HG02981 (cell line): ENCODE data around the gene MEAK7.
"Not testable (repeated sequence)": the region's sequence is repeated elsewhere in the genome, so short reads cannot be mapped to it uniquely, and the experiment has no call there.

Source experiments
- ATAC-seq: cut with Tn5 transposase; IDR thresholded peaks from one replicate; pipeline ENCODE4 v1.9.1; 2021; ENCODE audit warnings: mild to moderate bottlenecking, moderate library complexity; ENCODE audit not compliant: unreplicated experiment

The MEAK7 gene

DNA sequence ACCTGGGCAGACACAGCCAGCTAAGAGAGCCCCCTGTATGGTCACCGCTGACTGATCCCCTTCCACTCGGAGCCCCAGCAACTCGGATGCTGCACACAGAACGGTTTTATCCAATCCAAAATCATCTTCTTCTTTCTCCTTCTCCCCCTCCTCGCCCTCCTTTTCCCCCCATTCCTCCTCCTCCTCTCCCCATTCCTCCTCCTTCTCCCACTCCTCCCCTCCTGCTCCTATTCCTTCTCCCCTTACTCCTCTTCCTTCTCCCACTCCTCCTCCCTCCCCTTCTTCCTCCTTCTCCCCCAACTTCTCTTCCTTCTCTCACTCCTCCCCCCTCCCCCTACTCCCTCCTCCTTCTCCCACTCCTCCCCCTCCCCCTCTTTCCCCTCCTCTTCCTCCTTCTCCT lies 30.4 kb upstream of the MEAK7 start:
- ATAC-seq: no peak

DNA sequence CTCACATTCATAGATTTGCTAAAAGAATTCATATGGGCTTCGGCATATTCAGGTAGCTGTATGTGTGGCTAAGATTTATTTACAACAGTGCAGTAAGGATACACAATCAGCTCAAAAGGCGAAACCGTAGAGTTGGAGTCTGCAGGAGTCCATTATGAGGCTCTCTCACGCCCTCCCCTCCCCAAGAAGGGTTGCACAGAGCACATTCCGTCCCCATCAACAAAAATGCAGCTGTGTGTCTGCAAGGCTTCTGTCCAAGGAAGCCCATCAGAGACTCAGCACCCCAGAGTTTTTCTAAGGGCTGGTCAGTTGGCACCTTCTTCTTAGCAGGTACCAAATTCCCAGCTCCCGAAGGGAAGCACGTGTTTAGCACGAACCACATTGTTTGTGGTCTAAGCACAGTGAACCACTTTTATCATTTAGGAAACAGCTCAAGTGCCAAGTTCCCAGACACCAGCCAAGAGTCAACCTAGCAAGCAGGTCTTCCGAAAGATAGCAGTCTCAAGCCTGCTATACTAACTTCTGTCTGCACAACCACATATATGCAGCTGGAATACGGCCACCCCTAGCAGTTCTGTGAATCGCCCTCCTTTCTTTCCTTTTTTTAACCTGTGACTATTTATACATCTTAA lies 28.5 kb upstream of the MEAK7 start:
- no peak for ATAC-seq

DNA sequence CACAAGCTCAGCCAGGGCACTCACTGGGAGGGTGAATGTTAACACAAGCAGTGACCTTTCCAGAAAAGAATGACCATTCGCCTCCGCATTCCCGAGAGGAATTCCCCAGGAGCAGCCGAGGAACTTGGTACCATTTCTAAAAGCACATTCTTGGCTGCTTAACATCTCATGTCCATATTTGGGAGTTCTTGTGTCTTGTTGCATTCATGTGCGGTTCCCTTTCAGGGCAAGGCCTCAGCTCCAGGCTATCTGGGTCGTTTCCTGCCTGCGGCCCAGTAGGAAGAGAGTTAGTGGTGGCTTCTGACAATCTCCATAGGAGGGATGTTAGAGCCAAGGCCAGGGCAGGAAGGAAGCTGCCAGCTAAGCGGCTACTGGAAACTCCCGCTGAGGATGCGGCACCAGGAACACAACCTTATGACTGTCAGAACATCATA lies 27.8 kb upstream of the MEAK7 start:
- ATAC-seq: no peak

DNA sequence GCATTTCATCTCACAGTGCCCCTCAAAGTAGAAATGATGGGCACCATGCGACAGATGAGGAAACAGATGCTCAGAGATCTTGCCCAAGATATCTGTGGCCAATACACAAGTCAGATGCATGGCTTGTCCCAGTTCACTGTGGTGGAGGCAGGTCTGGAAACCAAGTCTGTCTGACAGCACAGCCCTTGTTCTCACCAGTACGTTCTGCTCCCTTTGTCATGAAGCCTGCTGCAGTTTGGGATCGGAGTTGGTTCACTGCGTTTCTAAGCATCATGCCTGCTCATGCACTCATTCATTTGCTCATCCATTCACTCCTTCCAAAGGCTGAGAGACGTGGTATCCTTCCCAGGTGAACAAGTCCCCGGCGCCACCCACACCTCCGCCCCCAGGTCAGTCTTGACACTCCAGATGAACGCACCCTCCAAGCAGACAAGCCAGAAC lies 27.2 kb upstream of the MEAK7 start:
- no peak for ATAC-seq

DNA sequence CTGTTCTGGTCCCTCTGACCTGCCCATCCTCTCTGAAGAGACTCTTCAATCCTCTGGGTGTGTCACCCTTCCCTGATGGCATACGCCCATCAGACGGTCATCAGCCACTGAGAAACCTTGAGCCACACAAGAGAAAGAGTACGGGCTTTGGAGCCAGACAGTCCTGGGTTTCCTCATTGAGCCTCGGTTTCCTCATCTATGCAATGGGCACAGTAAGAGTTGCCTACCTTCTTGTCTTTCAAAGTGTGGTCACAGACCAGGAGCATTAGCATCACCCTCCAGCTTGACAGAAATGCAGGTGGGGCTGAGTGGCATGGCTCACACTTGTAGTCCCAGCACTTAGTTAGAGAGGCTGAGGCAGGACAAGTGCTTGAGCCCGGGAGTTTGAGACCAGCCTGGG lies 26.1 kb upstream of the MEAK7 start:
- ATAC-seq: no peak

DNA sequence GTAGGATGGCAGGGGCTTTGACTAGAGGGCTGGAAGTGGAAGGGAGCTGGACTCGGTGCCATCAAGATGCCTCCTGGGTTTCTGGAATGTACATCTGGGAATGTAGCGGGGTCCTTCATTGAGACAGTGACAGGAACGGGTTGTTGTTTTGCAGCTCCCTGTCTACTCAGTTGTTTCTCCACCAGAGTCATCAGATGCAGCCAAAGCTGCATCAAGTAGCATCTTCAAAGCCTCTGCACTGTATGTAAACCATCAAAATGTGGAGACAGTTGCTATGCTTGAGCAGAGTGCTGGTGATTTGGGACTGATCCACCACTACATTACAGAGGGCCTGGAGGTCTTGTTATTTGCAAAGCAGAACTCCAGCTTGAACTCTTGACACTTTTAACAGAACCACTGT lies 25.1 kb upstream of the MEAK7 start:
- ATAC-seq: no peak

DNA sequence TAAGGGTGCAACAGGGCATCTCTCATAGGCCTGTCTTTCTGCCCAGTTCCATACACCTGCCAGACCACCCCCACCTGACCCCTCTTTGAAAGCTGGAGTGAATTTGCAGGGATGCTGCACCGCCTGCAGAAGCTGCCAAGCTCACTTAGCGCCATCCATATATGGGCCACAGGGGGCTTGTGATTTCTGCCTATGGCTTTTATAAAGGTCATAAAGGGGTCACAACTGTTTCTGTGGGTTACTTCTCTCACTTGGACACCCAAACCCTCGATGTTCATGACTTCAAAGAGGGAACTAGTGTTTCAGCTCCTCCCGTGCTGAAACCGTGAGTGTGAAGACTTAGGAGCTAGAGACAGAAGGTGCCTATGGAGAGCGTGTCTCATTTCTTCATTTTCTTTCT lies 23.9 kb upstream of the MEAK7 start:
- ATAC-seq: no peak

DNA sequence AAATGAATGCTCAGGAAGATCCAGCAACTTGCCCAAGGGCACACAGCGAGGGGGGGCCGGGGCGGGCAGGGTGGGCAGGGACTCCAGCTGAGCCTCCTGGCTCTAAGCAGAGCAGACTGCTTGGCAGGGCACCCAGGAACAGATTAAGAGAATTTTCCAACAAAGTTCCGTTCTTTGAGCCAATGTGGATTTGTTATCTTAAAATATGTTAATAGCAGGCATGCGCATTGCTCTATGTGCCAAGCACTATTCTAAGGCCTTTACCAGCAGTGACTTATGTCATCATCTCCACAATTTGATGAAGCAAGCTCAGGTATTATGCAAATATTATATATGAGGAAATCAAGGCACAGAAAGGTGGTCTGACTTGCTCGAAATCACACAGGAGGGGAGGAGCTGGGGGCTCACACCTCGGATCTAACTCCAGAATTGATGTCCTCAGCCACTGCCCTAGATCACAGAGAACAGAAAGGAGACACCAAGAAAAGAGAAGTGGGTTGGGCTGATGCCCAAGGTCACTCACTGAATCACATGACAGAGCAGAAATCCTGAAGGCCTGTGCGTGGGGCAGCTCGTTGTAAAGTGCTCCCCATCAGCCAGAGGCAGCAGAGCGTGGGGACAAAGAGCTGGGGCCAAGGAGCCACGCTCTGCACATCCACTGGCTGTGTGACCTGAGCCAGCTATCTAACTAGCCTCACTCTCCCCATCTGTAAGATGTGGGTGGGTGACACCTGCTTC lies 23.2 kb upstream of the MEAK7 start:
- ATAC-seq: no peak

DNA sequence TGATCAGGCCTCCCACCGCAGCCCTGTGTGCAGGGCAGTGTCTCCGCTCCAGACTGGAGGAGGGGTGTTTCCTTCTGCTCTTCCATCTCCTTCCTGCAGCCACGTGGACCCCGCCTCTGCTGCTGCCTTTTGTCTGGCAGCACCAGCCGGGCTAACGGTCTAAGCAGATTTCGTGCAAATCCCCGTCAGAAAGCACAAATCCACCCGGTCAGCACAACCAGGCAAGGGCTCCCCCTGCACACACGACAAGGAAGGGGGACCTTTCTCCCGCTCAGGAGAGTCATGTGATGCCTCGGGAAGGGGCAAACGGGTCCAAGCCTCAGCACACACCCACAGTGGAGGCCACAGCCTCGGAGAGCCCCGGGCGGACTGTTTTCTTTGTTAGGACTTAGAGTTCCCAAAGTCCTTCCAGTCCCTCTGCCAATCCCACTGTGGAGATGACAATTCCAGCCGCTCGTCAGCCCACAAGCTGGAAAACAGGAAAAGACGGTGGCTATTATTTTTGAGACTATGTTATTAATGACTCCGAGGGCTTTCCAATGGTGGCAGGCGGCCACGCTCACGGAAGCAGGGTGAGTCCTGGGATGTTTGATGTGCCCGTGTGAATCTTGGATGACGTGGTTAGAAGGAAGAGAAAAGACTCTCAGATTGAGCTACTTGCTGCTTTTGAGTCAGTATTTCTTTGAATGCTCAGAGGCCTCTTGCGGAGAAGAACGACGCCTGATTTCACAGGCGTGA lies 22.5 kb upstream of the MEAK7 start:
- ATAC-seq: no peak

DNA sequence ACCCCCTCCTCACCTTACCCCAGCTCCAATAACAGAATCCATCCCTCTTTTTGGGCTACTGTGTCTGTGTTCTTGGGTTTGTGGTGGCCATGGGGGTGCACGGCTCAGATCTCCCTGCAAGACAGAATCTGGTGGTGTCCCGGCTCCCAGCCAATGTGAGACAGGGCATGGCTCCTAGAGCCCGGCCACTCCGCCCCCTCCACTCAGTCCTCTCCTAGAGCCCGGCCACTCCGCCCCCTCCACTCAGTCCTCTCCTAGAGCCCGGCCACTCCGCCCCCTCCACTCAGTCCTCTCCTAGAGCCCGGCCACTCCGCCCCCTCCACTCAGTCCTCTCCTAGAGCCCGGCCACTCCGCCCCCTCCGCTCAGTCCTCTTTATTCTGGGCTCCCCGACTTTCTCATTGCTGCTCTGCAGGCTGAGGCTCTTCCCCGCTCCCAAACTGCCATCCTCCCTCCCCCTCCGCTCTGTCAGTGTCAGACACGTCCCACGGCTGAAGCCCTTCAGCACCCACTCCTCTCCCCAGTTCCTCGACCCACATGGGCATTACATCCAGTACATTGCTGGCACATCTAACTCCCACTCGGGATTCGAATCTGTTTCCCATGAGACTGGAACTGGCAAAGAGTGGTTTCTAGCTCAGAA lies 20.6 kb upstream of the MEAK7 start:
- not testable (repeated sequence) for ATAC-seq

DNA sequence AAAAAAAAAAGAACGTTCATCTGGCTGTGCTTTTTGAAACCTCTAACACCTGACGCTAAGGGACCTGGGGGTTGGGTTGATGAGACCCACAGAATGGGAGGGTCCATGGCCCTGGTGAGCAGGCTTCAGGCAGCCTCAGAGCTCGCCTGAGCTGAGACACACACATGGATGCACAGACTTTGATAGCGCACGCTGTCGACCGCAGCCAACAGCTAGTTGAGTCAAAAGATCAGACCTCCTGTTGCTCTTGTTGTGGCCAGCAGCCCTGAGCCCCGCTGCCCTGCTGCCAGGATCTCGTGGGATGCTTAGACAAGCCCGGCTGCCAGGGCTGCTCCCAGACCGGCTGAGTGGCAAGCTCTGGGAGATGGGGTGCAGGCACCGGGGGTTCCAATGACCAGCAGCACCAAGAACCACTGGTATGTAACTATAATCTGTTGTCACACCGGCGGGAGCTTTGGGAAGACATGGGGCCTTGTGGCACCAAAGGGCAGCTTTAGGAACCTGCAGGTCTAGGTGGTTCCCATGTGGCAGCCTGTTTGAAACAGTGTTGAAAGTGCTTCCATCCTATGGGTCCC lies 20.0 kb upstream of the MEAK7 start:
- ATAC-seq: no peak

DNA sequence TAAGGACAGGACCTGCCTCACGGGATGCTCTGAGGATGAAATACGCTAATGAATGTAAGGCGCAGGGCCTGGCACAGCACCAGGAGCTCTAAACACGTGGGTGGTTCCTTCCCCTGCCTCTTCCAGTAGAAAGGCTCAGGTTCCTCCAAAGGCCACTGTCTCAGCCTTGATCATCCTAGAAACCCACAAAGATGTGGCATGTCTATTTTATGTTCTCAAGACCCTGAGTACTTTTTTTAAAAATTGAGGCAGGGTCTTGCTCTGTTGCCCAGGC lies 17.0 kb upstream of the MEAK7 start:
- no peak for ATAC-seq

DNA sequence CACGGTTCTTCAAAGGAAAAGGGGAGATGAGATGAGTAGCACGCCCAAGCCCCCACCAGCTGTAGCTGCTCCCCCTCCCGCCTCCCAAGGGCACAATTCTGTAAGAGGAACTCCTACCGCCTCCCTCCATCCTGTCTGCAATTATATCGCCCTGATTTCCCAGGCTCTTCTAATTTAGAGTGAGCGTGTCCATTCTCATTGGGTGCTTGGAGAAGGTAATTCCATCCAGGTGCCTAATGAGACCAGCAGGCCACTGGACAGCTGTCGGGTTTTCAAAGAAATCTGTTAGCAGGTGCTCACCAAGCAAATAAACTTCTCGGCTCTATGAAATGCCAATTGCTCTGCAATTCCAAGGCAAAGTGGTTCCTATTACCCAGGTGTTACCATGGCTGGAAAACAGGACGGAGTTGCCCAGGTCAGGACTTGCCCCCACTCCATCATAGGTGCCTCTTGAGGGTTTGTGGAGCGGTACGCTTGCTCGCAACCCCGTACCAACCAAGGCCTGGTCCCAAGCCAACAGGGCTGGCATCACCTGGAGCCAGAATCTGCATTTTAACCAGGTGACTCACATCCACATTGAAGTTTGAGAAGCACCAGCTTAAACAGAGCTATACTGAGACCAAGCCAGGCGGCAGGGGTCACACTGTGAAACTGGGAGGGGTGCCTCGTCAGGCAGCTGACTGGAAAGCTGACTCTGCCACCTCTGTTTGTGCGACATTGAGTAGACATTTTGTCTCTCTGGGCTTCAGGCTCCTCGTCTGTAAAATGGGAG lies 16.5 kb upstream of the MEAK7 start:
- no peak for ATAC-seq

DNA sequence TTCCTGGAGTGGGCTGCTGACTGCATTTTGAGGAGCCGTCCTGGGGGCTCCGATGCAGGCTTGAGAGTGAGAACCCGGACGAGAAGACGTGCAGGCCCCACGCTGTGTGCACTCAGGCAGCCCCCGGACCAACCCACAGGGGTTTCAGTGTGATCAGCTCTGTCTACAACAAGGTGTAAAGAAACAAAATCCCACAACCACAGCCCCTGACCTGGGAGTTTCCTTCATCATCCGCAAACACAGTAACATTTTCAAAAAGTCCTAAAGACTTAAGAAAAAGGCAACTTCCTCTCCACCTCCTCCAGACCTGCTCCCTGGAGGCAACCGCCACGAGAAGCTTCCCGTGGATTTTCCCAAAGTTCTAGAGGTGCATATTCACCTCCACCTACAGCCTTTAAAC lies 15.4 kb upstream of the MEAK7 start:
- no peak for ATAC-seq

DNA sequence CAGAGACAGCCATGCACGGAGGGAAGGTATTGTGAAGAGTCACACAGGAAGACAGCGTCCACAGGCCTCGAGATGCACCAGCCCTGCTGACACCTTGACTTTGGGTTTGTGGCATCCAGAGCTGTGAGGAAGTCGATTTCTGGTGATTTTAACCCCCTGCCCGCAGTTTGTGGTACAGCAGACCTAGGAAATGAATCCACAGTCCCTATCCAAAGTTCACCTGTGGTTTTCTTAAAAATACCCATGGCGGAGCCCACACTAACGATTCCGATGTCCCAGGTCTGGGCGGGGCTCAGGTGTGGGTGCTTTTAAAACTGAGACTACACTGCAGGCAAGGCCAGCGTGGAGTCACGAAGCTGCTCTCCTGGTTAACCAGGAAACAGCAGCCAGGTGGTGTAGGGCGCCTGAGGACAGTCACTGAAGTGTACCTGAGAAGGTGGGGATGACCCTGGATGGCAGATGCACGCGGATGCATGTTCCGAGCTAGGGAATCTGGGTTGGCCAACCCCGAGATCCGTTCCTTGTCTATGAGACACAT lies 14.4 kb upstream of the MEAK7 start:
- no peak for ATAC-seq

DNA sequence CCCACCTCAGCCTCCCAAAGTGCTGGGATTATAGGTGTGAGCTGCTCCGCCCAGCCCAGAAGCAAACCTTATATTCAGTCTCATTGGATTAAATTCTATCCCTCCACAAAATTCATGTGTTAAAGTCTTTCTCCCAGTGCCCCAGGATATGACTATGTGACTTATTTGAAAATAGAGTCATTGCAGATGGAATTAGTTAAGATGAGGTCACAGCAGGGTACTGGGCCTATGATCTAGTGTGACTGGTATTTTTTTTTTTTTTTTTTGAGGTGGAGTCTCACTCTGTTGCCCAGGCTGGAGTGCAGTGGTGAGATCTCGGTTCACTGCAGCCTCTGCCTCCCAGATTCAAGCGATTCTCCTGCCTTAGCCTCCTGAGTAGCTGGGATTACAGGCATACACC lies 13.8 kb upstream of the MEAK7 start:
- not testable (repeated sequence) for ATAC-seq

DNA sequence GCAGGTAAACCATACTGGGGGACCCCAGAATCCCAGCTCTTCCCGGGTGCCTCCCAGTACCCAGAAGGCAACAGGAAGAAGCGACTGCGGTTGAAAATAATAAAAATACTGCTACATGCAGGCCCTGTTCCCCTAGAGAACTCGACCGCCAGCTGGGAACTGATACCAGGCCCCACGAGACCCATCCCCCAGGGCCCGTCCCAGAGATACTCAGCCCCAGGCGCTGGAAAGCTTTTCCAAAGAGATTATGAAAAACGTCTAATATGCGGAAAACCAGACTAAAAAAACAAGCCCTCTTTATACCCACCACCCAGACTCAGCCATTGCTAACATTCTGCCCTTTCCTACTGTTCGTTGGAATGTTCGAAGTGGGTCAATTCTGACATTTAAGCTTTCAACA lies 12.9 kb upstream of the MEAK7 start:
- ATAC-seq: no peak

DNA sequence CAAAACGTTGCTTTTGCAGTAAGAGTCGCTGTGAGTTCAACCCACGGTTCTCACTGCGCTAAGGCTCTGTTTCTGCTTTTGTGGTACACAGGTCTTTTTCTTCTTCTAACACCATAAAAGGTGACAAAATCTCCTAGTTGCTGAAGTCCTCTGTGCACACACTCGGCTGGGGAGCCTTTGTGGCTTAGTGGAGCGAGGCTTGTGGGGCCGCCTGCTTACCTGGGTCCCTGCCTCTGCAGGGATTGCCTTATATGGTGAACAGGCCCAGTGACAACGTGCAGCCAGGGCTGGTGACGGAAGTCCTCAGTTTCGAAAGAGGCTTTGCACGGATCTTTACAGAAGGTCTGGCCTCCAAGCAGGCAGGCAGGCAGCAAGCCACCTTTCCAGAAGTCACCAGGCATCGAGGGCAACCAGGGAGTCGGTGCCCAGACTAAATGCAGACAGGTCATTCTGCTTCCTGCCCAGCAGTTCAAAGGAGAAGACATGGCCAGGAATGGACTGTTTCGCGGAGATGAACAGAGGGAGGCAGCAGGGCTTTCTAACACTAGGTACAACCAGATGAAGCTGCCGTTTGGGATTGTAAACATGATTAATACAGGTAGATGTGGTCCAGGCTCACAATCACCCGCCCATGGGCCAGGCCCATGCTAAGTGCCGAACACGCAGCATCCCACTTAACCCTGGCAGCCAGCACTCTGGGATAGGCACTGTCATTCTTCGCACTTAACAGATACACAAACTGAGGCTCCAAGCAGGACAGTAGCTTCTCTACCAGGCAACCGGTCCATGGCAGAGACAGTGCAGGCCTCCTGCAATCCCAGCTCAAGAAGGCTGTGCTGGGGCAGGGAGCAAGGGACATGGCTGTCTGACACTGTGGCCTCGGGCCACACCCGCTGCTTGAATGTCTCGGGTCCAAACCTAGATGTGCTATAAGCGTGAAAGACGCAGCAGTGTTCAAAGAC lies 10.7 kb upstream of the MEAK7 start:
- no peak for ATAC-seq

DNA sequence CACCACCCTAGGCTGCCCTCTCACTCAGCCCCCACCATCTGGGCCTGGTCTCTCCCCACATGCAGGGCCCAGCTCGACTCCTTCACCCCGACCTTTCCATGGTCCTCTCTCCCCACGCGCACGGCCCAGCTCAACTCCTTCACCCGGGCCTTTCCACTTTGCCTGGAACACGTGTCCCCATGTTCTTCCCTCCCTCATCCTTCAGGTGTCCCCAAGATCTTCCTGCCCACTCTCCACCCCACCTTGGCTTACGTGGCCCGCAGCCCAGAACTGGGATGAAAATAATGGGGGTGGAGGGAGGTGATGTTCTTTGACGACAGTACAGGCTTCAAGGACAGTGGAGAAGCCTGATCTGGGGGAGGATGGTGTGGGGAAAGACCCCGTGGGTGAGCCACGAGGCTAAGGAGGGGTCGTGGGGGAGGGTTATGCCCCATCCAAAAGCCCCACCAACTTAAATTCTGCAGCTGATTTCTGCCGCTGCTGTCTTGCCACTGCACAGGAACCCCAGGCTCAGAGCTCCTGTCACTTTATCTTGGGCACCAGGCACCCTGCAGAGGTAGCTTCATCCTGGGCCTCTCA lies 9.9 kb upstream of the MEAK7 start:
- no peak for ATAC-seq
